Hepatocyte (in vitro differentiated cells): Measurements from ENCODE around the gene PRPF31.

Experiments used
- EZH2 ChIP-seq: fragments of 200-600 bp; sonication (generic); IDR thresholded peaks from 2 replicates; pipeline ENCODE4 v1.6.1; 2016; ENCODE audit warnings: antibody characterized with exemption, mild to moderate bottlenecking, borderline replicate concordance
- EZH2phosphoT487 ChIP-seq: fragments of 200-600 bp; sonication (generic); IDR thresholded peaks from one replicate; pipeline ENCODE4 v1.6.1; 2018; ENCODE audit warnings: antibody characterized with exemption, mild to moderate bottlenecking, low read depth, moderate library complexity; ENCODE audit not compliant: unreplicated experiment, severe bottlenecking
- TF ChIP-seq, protein P1 (sequence below): fragments of 200-600 bp; sonication (generic); IDR thresholded peaks from 2 replicates; pipeline ENCODE4 v1.5.1; 2016; ENCODE audit warnings: antibody characterized with exemption, mild to moderate bottlenecking; ENCODE audit not compliant: poor library complexity

GRCh38 chr19:54136864-54137698 is 21.5 kb downstream of the PRPF31 start:
- TF ChIP-seq, protein P1, sequence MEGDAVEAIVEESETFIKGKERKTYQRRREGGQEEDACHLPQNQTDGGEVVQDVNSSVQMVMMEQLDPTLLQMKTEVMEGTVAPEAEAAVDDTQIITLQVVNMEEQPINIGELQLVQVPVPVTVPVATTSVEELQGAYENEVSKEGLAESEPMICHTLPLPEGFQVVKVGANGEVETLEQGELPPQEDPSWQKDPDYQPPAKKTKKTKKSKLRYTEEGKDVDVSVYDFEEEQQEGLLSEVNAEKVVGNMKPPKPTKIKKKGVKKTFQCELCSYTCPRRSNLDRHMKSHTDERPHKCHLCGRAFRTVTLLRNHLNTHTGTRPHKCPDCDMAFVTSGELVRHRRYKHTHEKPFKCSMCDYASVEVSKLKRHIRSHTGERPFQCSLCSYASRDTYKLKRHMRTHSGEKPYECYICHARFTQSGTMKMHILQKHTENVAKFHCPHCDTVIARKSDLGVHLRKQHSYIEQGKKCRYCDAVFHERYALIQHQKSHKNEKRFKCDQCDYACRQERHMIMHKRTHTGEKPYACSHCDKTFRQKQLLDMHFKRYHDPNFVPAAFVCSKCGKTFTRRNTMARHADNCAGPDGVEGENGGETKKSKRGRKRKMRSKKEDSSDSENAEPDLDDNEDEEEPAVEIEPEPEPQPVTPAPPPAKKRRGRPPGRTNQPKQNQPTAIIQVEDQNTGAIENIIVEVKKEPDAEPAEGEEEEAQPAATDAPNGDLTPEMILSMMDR: no peak
- no peak for TF ChIP-seq EZH2
- TF ChIP-seq EZH2phosphoT487: no peak
